ENCODE results near the gene TEPSIN.

DNA sequence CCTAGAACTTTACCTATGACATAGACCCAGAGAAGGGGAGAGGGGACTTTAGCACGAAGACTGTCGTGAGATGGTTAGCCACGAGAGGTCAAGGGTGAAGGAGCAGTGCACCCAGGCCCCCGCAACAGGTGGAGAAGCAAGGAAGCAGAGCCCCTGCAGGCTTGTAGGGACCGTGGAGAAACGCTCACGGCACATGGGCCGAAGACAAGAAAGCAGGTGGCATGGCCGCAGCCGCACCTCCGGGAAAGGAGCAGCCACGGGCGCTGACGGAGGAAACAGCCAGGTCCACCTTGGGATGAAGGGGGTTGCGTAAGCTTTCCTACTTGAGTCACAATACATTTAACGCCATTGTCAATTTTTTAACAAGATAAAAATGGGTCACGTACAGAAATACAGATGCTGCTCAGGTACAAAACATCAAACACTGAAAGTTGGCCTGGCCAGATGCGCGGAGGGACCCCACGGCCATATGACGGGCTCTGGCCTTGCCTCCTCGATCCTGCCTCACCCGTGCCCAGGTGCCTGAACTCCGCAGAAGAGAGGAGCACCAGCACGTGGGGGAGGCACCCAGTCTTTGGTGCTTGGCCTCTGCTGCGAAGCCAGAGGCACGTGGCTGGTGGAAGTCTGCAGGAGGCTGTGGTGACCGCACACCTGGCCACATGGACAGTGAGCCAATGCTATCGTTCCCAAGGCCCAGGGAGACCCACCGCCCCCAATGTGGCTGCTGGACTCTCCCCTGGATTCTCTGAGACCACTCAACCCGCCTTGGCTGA lies 35.0 kb upstream of the TEPSIN start:
- TF ChIP-seq, protein P1, sequence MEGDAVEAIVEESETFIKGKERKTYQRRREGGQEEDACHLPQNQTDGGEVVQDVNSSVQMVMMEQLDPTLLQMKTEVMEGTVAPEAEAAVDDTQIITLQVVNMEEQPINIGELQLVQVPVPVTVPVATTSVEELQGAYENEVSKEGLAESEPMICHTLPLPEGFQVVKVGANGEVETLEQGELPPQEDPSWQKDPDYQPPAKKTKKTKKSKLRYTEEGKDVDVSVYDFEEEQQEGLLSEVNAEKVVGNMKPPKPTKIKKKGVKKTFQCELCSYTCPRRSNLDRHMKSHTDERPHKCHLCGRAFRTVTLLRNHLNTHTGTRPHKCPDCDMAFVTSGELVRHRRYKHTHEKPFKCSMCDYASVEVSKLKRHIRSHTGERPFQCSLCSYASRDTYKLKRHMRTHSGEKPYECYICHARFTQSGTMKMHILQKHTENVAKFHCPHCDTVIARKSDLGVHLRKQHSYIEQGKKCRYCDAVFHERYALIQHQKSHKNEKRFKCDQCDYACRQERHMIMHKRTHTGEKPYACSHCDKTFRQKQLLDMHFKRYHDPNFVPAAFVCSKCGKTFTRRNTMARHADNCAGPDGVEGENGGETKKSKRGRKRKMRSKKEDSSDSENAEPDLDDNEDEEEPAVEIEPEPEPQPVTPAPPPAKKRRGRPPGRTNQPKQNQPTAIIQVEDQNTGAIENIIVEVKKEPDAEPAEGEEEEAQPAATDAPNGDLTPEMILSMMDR (IDR thresholded peaks at IDR 0.05), result no peak
- TF ChIP-seq POLR2A (IDR thresholded peaks at IDR 0.05), result no peak
